Measurements from ENCODE around the gene DICER1.

- TF ChIP-seq POLR2A (IDR thresholded peaks at IDR 0.05; ENCODE audit: low read length), result no peak
- TF ChIP-seq, protein P1, sequence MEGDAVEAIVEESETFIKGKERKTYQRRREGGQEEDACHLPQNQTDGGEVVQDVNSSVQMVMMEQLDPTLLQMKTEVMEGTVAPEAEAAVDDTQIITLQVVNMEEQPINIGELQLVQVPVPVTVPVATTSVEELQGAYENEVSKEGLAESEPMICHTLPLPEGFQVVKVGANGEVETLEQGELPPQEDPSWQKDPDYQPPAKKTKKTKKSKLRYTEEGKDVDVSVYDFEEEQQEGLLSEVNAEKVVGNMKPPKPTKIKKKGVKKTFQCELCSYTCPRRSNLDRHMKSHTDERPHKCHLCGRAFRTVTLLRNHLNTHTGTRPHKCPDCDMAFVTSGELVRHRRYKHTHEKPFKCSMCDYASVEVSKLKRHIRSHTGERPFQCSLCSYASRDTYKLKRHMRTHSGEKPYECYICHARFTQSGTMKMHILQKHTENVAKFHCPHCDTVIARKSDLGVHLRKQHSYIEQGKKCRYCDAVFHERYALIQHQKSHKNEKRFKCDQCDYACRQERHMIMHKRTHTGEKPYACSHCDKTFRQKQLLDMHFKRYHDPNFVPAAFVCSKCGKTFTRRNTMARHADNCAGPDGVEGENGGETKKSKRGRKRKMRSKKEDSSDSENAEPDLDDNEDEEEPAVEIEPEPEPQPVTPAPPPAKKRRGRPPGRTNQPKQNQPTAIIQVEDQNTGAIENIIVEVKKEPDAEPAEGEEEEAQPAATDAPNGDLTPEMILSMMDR (IDR thresholded peaks at IDR 0.05), result no peak
- no peak for TF ChIP-seq ESRRA (IDR thresholded peaks at IDR 0.05; ENCODE audit: borderline replicate concordance, low read length)
- TF ChIP-seq RAD21 (conservative IDR thresholded peaks at IDR 0.05 in 1 of 2, IDR thresholded peaks at IDR 0.05 in 1 of 2), result no peak
- TF ChIP-seq, protein P2, sequence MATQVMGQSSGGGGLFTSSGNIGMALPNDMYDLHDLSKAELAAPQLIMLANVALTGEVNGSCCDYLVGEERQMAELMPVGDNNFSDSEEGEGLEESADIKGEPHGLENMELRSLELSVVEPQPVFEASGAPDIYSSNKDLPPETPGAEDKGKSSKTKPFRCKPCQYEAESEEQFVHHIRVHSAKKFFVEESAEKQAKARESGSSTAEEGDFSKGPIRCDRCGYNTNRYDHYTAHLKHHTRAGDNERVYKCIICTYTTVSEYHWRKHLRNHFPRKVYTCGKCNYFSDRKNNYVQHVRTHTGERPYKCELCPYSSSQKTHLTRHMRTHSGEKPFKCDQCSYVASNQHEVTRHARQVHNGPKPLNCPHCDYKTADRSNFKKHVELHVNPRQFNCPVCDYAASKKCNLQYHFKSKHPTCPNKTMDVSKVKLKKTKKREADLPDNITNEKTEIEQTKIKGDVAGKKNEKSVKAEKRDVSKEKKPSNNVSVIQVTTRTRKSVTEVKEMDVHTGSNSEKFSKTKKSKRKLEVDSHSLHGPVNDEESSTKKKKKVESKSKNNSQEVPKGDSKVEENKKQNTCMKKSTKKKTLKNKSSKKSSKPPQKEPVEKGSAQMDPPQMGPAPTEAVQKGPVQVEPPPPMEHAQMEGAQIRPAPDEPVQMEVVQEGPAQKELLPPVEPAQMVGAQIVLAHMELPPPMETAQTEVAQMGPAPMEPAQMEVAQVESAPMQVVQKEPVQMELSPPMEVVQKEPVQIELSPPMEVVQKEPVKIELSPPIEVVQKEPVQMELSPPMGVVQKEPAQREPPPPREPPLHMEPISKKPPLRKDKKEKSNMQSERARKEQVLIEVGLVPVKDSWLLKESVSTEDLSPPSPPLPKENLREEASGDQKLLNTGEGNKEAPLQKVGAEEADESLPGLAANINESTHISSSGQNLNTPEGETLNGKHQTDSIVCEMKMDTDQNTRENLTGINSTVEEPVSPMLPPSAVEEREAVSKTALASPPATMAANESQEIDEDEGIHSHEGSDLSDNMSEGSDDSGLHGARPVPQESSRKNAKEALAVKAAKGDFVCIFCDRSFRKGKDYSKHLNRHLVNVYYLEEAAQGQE (IDR thresholded peaks at IDR 0.05), result no peak
- no peak for TF ChIP-seq KDM1A (IDR thresholded peaks at IDR 0.05; ENCODE audit: low read depth)
- no peak for TF ChIP-seq EHMT2 (IDR thresholded peaks at IDR 0.05; ENCODE audit: low read depth)
Observed at GRCh38 chr14:95126906-95127530, 30.3 kb downstream of the DICER1 start.

Data from A549 (cell line).